ENCODE data around the gene SLC4A11.
A peak's percentile ranks its signal among the peaks of the same experiment; 100 is the strongest.

Gene SLC4A11

DNA sequence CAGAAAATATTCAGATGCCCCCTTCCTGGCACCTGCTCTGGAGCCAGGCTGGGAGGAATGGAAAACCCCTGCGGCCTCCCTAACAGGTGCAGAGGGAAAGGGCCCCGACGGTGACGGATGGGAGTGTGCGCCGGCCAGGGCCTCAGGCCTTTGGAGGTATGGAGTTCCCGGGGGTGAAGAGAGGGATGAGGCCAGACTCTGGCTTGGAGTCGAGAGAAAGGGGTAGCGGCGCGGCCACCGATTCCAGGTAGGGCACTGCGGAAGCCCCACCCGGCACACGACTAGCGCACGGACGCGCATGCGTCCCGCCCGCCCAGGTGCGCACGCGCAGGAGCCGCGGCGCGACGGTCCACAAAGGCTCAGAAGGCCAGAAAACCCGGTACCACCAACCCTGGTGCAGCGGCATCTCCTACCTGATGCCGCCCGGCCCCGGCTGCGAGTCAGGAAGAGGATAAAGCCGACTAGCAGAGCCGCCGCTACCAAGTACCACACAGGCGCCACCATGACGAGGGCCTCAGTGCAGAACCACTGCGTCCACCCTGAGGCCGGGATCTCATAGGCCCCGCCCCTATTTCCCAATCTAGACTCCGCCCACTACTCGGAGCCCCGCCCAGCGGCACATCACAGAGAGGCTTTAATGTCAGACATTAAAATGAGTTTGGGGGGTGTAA, 34.7 kb downstream of the SLC4A11 start, which contains the start of gene DDRGK1:
Gene DDRGK1 (minus strand): TSS at position 559 of the 671 bp plus-strand sequence. CDS start 55 bp downstream, at position 504.
- TF ChIP-seq, protein P1, sequence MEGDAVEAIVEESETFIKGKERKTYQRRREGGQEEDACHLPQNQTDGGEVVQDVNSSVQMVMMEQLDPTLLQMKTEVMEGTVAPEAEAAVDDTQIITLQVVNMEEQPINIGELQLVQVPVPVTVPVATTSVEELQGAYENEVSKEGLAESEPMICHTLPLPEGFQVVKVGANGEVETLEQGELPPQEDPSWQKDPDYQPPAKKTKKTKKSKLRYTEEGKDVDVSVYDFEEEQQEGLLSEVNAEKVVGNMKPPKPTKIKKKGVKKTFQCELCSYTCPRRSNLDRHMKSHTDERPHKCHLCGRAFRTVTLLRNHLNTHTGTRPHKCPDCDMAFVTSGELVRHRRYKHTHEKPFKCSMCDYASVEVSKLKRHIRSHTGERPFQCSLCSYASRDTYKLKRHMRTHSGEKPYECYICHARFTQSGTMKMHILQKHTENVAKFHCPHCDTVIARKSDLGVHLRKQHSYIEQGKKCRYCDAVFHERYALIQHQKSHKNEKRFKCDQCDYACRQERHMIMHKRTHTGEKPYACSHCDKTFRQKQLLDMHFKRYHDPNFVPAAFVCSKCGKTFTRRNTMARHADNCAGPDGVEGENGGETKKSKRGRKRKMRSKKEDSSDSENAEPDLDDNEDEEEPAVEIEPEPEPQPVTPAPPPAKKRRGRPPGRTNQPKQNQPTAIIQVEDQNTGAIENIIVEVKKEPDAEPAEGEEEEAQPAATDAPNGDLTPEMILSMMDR (IDR thresholded peaks at IDR 0.05; ENCODE audit: poor library complexity, severe bottlenecking), result no peak
- peak; percentile 79 for ATAC-seq (ENCODE audit: low read depth)
- peak within 1 kb of the TSS; percentile 63 for H3K4me3 ChIP-seq (ENCODE audit: severe bottlenecking)
- peaks cover 25% of the 10 kb centered on the region for H3K36me3 ChIP-seq (ENCODE audit: low read depth)
- H3K27me3 ChIP-seq (ENCODE audit: insufficient read depth, poor library complexity, severe bottlenecking), result no peaks in the 10 kb centered on the region
- no peaks in the 10 kb centered on the region for H3K4me1 ChIP-seq (ENCODE audit: insufficient read depth, poor library complexity, severe bottlenecking)
- peak; percentile 80 for DNase-seq (ENCODE audit: low spot score)
- H3K9me3 ChIP-seq (ENCODE audit: severe bottlenecking), result no peaks in the 10 kb centered on the region
- H3K27ac ChIP-seq (ENCODE audit: poor library complexity, severe bottlenecking), result peak within 1 kb of the TSS; percentile 63

DNA sequence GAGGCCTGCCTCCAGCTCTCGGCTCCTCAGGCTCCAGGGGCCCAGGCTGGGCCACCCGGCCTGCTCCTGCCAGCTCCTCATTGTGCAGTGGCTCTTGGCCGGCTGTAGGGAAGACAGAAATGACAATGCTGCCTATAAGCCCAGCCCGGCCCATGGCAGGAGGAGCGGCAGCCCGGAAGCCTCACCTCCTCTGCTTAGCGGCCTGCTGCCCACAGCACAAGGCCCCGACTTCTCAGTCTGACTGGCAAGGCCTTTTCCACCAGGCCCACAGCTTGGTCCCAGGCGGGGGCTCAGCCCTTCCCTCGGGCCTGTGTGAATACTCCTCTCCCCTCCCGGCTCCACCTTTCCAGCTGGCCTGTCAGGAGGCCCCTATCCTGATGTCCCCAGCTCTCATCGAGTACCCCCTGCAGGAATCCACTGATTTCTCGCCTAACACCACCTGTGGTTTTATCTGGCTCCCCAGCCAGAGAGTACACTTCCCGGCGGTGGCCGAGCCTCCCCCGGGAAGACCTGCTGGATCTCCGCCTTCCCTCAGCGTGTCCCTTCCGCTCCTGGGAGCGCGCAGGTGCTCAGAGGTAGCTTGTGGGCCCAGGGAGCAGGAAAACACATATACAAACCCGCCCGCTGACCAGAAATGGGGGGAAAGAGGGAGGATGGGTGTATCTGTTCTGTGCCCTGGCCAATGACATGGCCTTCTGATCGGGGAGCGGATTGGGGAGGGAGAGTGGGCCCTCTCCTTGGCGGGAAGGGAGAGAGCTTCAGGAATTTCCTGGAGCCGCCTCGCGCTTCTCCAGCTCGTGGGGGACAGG, 35.5 kb downstream of the SLC4A11 start:
- DNase-seq (ENCODE audit: low spot score), result no peak

GRCh38 chr20:3202965-3203314, 36.0 kb downstream of the SLC4A11 start:
- ATAC-seq (ENCODE audit: low read depth), result no peak
- DNase-seq (ENCODE audit: low spot score), result no peak
- Histone ChIP-seq H3K4me1 (ENCODE audit: insufficient read depth, poor library complexity, severe bottlenecking) (no peaks in the 10 kb centered on the region), H3K9me3 (ENCODE audit: severe bottlenecking) (no peaks in the 10 kb centered on the region), H3K27me3 (ENCODE audit: insufficient read depth, poor library complexity, severe bottlenecking) (no peaks in the 10 kb centered on the region), H3K27ac (ENCODE audit: poor library complexity, severe bottlenecking) (peak overlapping the region; percentile 63), H3K4me3 (ENCODE audit: severe bottlenecking) (peak overlapping the region; percentile 63), H3K36me3 (ENCODE audit: low read depth) (peaks cover 31% of the 10 kb centered on the region)
- TF ChIP-seq, protein P1 (IDR thresholded peaks at IDR 0.05; ENCODE audit: poor library complexity, severe bottlenecking), result no peak

More for the DNA sequence above, 35.5 kb downstream of the SLC4A11 start:
- TF ChIP-seq, protein P1 (IDR thresholded peaks at IDR 0.05; ENCODE audit: poor library complexity, severe bottlenecking), result no peak
- ATAC-seq (ENCODE audit: low read depth), result peak; percentile 50
- H3K36me3 ChIP-seq (ENCODE audit: low read depth), result peaks cover 31% of the 10 kb centered on the region
- H3K4me3 ChIP-seq (ENCODE audit: severe bottlenecking), result peak overlapping the region; percentile 63
- peak overlapping the region; percentile 63 for H3K27ac ChIP-seq (ENCODE audit: poor library complexity, severe bottlenecking)
- H3K27me3 ChIP-seq (ENCODE audit: insufficient read depth, poor library complexity, severe bottlenecking), result no peaks in the 10 kb centered on the region
- H3K9me3 ChIP-seq (ENCODE audit: severe bottlenecking), result no peaks in the 10 kb centered on the region
- no peaks in the 10 kb centered on the region for H3K4me1 ChIP-seq (ENCODE audit: insufficient read depth, poor library complexity, severe bottlenecking)

- H3K4me1 ChIP-seq (ENCODE audit: insufficient read depth, poor library complexity, severe bottlenecking), result no peaks in the 10 kb centered on the region
These were observed 38.8 kb downstream of the SLC4A11 start for GRCh38 chr20:3199976-3200755.

More at GRCh38 chr20:3199976-3200755, 38.8 kb downstream of the SLC4A11 start:
- DNase-seq (ENCODE audit: low spot score), result no peak
- H3K9me3 ChIP-seq (ENCODE audit: severe bottlenecking), result no peaks in the 10 kb centered on the region
- ATAC-seq (ENCODE audit: low read depth), result no peak
- H3K4me3 ChIP-seq (ENCODE audit: severe bottlenecking), result no peak overlapping the region
- H3K27ac ChIP-seq (ENCODE audit: poor library complexity, severe bottlenecking), result no peak overlapping the region
- H3K36me3 ChIP-seq (ENCODE audit: low read depth), result peaks cover 55% of the 10 kb centered on the region
- TF ChIP-seq, protein P1 (IDR thresholded peaks at IDR 0.05; ENCODE audit: poor library complexity, severe bottlenecking), result no peak
- no peaks in the 10 kb centered on the region for H3K27me3 ChIP-seq (ENCODE audit: insufficient read depth, poor library complexity, severe bottlenecking)

Measured in RWPE2 (cell line).